ENCODE data around the gene CD36. TPM values are rescaled to one million over a fixed set of nuclear protein-coding genes. Genes with fewer than 3 reads are reported as not detected.
A peak's percentile ranks its signal among the peaks of the same experiment; 100 is the strongest.

CD36 gene
- total RNA-seq, 4 donors from 2014 or later: 5.4 to 186 (median 12.1) TPM

DNA sequence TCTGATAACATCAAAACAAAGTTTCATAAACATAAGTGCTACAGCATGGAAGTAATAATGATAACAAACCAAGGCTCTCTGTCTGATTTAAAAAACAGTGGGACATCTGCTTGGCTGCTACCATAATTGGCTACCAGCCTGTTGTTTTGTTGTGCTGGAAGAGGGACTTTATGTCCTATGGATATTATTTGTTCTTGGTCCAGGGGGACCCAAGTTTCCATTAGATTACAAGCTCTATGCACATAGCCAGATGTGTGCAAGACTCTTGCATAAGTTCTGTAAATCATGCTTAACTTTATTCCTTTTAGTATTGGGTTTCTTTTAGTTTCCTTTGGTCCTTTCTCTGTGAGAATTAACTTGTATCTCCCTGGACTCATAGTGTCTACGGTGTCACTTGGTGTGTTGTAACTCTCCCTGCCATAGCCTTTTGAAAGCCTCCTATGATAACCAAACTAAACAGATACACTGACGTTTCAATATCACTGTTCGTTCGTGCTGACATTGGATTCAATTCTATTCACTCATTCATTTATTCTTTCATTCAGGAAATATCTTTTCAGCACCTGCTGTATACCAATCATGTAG is 41.4 kb upstream of the CD36 start:
- Histone ChIP-seq H3K4me1 (no peaks in the 10 kb centered on the region), H3K27ac (no peak overlapping the region), H3K36me3 (no peaks in the 10 kb centered on the region), H3K27me3 (no peaks in the 10 kb centered on the region), H3K4me3 (no peak overlapping the region), H3K9me3 (no peaks in the 10 kb centered on the region)
- intact Hi-C loops (cut with DNase I; ENCODE audit: low total_unique reads): no loop called here
- TF ChIP-seq, protein P1, sequence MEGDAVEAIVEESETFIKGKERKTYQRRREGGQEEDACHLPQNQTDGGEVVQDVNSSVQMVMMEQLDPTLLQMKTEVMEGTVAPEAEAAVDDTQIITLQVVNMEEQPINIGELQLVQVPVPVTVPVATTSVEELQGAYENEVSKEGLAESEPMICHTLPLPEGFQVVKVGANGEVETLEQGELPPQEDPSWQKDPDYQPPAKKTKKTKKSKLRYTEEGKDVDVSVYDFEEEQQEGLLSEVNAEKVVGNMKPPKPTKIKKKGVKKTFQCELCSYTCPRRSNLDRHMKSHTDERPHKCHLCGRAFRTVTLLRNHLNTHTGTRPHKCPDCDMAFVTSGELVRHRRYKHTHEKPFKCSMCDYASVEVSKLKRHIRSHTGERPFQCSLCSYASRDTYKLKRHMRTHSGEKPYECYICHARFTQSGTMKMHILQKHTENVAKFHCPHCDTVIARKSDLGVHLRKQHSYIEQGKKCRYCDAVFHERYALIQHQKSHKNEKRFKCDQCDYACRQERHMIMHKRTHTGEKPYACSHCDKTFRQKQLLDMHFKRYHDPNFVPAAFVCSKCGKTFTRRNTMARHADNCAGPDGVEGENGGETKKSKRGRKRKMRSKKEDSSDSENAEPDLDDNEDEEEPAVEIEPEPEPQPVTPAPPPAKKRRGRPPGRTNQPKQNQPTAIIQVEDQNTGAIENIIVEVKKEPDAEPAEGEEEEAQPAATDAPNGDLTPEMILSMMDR (IDR thresholded peaks at IDR 0.05): no peak
- no peak for TF ChIP-seq POLR2A (IDR thresholded peaks at IDR 0.05)
- DNase-seq: peak in 1 of 2 donors; percentile 41

DNA sequence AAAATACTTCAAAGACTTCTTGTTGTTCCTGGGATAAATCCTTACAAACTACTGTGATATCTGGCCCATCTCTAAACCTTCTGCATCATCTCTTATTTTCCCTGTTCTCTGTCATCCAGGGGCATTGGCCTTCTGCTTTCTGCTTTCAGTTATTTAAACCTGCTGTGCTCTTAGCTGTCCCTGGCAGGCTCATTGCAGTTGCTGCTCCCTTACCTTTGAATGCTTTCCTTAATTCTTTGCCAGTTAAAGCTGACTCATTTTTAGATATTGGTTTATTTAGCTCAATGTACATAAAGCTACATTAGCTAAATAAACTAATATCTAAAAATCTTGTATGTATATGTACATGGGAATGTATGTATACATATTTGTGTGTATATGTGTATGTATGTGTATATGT is 40.6 kb upstream of the CD36 start:
- Histone ChIP-seq H3K27me3 (no peaks in the 10 kb centered on the region), H3K4me1 (no peaks in the 10 kb centered on the region), H3K9me3 (no peaks in the 10 kb centered on the region), H3K36me3 (no peaks in the 10 kb centered on the region), H3K27ac (no peak overlapping the region), H3K4me3 (no peak overlapping the region)
- TF ChIP-seq, protein P1 (IDR thresholded peaks at IDR 0.05): no peak
- no peak for TF ChIP-seq POLR2A (IDR thresholded peaks at IDR 0.05)
- no peak for DNase-seq
- intact Hi-C loops (cut with DNase I; ENCODE audit: low total_unique reads): no loop called here

DNA sequence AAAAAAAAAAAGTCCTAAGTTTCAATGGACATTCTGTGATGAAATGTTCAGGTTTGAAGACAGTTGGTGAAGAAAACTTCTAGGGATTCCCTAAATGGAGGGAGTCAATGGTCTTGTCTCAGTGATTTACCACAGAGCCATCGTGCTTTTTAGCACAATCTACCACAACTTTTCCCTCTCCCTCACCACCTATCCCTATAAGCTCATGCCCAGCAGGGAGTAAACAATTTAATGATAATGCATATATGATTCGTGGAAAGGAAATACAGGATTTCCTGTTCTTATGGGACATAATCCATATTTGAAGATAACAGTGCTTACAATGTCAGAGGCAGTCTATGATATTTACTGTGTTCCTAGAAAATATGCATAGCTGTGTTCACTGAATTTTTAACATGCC is 38.4 kb upstream of the CD36 start:
- Histone ChIP-seq H3K9me3 (no peaks in the 10 kb centered on the region), H3K36me3 (no peaks in the 10 kb centered on the region), H3K27ac (no peak overlapping the region), H3K4me3 (no peak overlapping the region), H3K4me1 (no peaks in the 10 kb centered on the region), H3K27me3 (no peaks in the 10 kb centered on the region)
- DNase-seq: no peak
- intact Hi-C loops (cut with DNase I; ENCODE audit: low total_unique reads): no loop called here
- TF ChIP-seq, protein P1 (IDR thresholded peaks at IDR 0.05): no peak
- TF ChIP-seq POLR2A (IDR thresholded peaks at IDR 0.05): no peak

DNA sequence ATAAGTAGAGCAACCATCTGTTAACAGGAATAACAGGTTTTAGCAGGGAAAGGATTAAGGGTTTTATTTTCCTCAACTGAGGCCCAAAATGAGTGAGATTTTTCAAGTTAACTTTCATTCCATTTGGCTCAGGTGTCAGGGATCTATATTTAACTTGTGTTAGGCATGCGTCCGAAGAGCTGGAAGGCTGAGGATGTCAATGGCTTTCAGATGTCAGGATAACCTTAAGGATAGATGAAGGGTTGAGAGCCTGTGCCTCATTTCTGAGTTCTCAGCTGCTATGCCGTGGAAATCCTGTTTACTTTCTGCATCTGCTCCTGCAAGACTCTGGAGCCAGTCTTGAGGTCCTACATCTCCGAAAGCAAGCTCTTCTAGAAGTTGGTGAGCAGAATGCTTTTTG is 36.4 kb upstream of the CD36 start:
- Histone ChIP-seq H3K4me3 (no peak overlapping the region), H3K27ac (no peak overlapping the region), H3K36me3 (no peaks in the 10 kb centered on the region), H3K4me1 (no peaks in the 10 kb centered on the region), H3K27me3 (no peaks in the 10 kb centered on the region), H3K9me3 (no peaks in the 10 kb centered on the region)
- no peak for DNase-seq
- intact Hi-C loops (cut with DNase I; ENCODE audit: low total_unique reads): no loop called here
- TF ChIP-seq, protein P1 (IDR thresholded peaks at IDR 0.05): no peak
- no peak for TF ChIP-seq POLR2A (IDR thresholded peaks at IDR 0.05)

DNA sequence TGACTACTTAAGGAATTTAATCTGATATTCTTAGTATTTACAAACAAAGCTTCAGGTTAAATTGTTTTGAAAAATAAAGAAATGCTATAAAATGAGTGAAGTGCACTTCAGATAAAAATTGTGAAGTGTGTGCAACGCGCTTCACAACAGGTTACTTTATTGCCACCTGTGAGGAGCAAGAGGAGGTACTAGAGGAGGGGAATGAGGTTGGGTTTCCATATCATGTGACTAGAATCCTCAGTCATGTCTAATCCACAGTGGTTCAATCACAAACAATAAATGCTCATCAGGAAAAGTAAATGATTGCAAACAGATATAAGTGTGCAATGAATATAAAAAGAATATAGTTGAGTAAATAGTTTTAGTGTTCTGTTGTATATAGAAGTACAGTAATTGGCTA is 34.5 kb upstream of the CD36 start:
- intact Hi-C loops (cut with DNase I; ENCODE audit: low total_unique reads): no loop called here
- H3K27ac ChIP-seq: no peak overlapping the region
- no peaks in the 10 kb centered on the region for H3K36me3 ChIP-seq
- H3K27me3 ChIP-seq: no peaks in the 10 kb centered on the region
- H3K9me3 ChIP-seq: no peaks in the 10 kb centered on the region
- no peak overlapping the region for H3K4me3 ChIP-seq
- no peak for DNase-seq
- H3K4me1 ChIP-seq: no peaks in the 10 kb centered on the region
- TF ChIP-seq POLR2A (IDR thresholded peaks at IDR 0.05): no peak
- TF ChIP-seq, protein P1 (IDR thresholded peaks at IDR 0.05): no peak

Data from uterus (tissue), 4 donors.